ENCODE results near the gene PPP1R37.

GRCh38 chr19:45139286-45140143 is 46.5 kb downstream of the PPP1R37 start:
- TF ChIP-seq CTCF (IDR thresholded peaks at IDR 0.05; ENCODE audit: extremely low read depth in 1 of 2, insufficient read depth in 1 of 2, low read depth in 1 of 2, low read length in 2 of 2) (no peak), POLR2A (IDR thresholded peaks at IDR 0.05; ENCODE audit: low read depth, low read length) (no peak)

All from endothelial cell of umbilical vein (primary cell).